IgD-negative memory B cell (primary cell): ENCODE measurements around the gene CTCFL. TPM values are rescaled to one million over a fixed set of nuclear protein-coding genes. Genes with fewer than 3 reads are reported as not detected.

Source experiments
- H3K27ac Mint-ChIP-seq, 3 donors: one replicate each; pipeline ENCODE4 v1.8.0; 2020 to 2022; ENCODE audit warnings: mild to moderate bottlenecking in 3 of 3, mixed read lengths in 3 of 3, moderate library complexity in 1 of 3
- H3K27me3 Mint-ChIP-seq: one replicate; pipeline ENCODE4 v1.8.0; 2021; ENCODE audit warnings: mixed read lengths
- H3K36me3 Mint-ChIP-seq: one replicate; pipeline ENCODE4 v1.8.0; 2020; ENCODE audit warnings: mild to moderate bottlenecking, mixed read lengths
- H3K4me1 Mint-ChIP-seq, 3 donors: one replicate each; pipeline ENCODE4 v1.8.0; 2020 to 2022; ENCODE audit warnings: mixed read lengths in 3 of 3, mild to moderate bottlenecking in 1 of 3
- H3K4me3 Mint-ChIP-seq, 4 donors: one replicate each; pipeline ENCODE4 v1.8.0; 2020 to 2022; ENCODE audit warnings: mild to moderate bottlenecking in 4 of 4, mixed read lengths in 4 of 4, moderate library complexity in 3 of 4
- H3K9me3 Mint-ChIP-seq, 3 donors: one replicate each; pipeline ENCODE4 v1.8.0; 2020 to 2021; ENCODE audit warnings: mixed read lengths in 3 of 3, mild to moderate bottlenecking in 1 of 3
- polyA plus RNA-seq: library from polyadenylated mRNA; unstranded; fragments of 300-500 nt; fragmentation: Illumina TruSeq; gene quantifications from one replicate; pipeline ENCODE4 v1.2.3, GENCODE V29; 2021

The CTCFL gene
- polyA plus RNA-seq, 1 donor from 2014 or later, result not detected

- Mint-ChIP-seq H3K4me1 (peaks cover 17 to 33% (median 22%) of the 10 kb centered on the region in 3 donors), H3K36me3 (no peaks in the 10 kb centered on the region), H3K27me3 (peaks cover 13% of the 10 kb centered on the region), H3K9me3 (no peaks in the 10 kb centered on the region), H3K4me3 (no peak overlapping the region), H3K27ac (peak overlapping the region in 1 of 3 donors; percentile 63)
These were observed 57.2 kb downstream of the CTCFL start for GRCh38 chr20:57467742-57468141.

GRCh38 chr20:57465943-57466342, 59.0 kb downstream of the CTCFL start:
- H3K9me3 Mint-ChIP-seq, result no peaks in the 10 kb centered on the region
- no peaks in the 10 kb centered on the region for H3K36me3 Mint-ChIP-seq
- H3K4me1 Mint-ChIP-seq, result peaks cover 18 to 30% (median 19%) of the 10 kb centered on the region in 3 donors
- H3K27ac Mint-ChIP-seq, result no peak overlapping the region
- H3K4me3 Mint-ChIP-seq, result peak overlapping the region in 1 of 4 donors; percentile 22
- H3K27me3 Mint-ChIP-seq, result peaks cover 13% of the 10 kb centered on the region

GRCh38 chr20:57465486-57465885, 59.5 kb downstream of the CTCFL start:
- no peak overlapping the region for H3K4me3 Mint-ChIP-seq

GRCh38 chr20:57464642-57465211, 60.2 kb downstream of the CTCFL start:
- Mint-ChIP-seq H3K27ac (no peak overlapping the region), H3K4me1 (peaks cover 14 to 25% (median 17%) of the 10 kb centered on the region in 3 donors), H3K36me3 (no peaks in the 10 kb centered on the region)

More at GRCh38 chr20:57465486-57465885, 59.5 kb downstream of the CTCFL start:
- peaks cover 18 to 30% (median 19%) of the 10 kb centered on the region in 3 donors for H3K4me1 Mint-ChIP-seq
- no peaks in the 10 kb centered on the region for H3K9me3 Mint-ChIP-seq
- H3K36me3 Mint-ChIP-seq, result no peaks in the 10 kb centered on the region
- no peak overlapping the region for H3K27ac Mint-ChIP-seq
- peaks cover 13% of the 10 kb centered on the region for H3K27me3 Mint-ChIP-seq

GRCh38 chr20:57462781-57463180, 62.2 kb downstream of the CTCFL start:
- no peak overlapping the region for H3K27ac Mint-ChIP-seq
- peaks cover 4 to 8% (median 5%) of the 10 kb centered on the region in 3 donors for H3K4me1 Mint-ChIP-seq
- H3K27me3 Mint-ChIP-seq, result peaks cover 10% of the 10 kb centered on the region
- no peaks in the 10 kb centered on the region for H3K9me3 Mint-ChIP-seq
- no peak overlapping the region for H3K4me3 Mint-ChIP-seq
- no peaks in the 10 kb centered on the region for H3K36me3 Mint-ChIP-seq

More at GRCh38 chr20:57464642-57465211, 60.2 kb downstream of the CTCFL start:
- H3K27me3 Mint-ChIP-seq, result peaks cover 13% of the 10 kb centered on the region
- no peak overlapping the region for H3K4me3 Mint-ChIP-seq
- H3K9me3 Mint-ChIP-seq, result no peaks in the 10 kb centered on the region

- H3K27me3 Mint-ChIP-seq, result peaks cover 7% of the 10 kb centered on the region
- H3K9me3 Mint-ChIP-seq, result no peaks in the 10 kb centered on the region
- no peak overlapping the region for H3K4me3 Mint-ChIP-seq
- peaks cover 4 to 8% (median 5%) of the 10 kb centered on the region in 3 donors for H3K4me1 Mint-ChIP-seq
- no peak overlapping the region for H3K27ac Mint-ChIP-seq
- no peaks in the 10 kb centered on the region for H3K36me3 Mint-ChIP-seq
These were observed 63.2 kb downstream of the CTCFL start for GRCh38 chr20:57461726-57462125.

- Mint-ChIP-seq H3K4me3 (no peak overlapping the region), H3K9me3 (no peaks in the 10 kb centered on the region), H3K4me1 (peaks cover 3 to 12% (median 4%) of the 10 kb centered on the region in 3 donors), H3K27ac (no peak overlapping the region), H3K36me3 (no peaks in the 10 kb centered on the region), H3K27me3 (peaks cover 5% of the 10 kb centered on the region)
These were observed 64.0 kb downstream of the CTCFL start for GRCh38 chr20:57460781-57461465.

- H3K27ac Mint-ChIP-seq, result no peak overlapping the region
These were observed 65.0 kb downstream of the CTCFL start for GRCh38 chr20:57459897-57460296.

GRCh38 chr20:57459278-57459677, 65.7 kb downstream of the CTCFL start:
- Mint-ChIP-seq H3K27ac (no peak overlapping the region), H3K4me3 (no peak overlapping the region), H3K9me3 (no peaks in the 10 kb centered on the region), H3K27me3 (peaks cover 6% of the 10 kb centered on the region), H3K36me3 (no peaks in the 10 kb centered on the region), H3K4me1 (peaks cover 14 to 22% (median 14%) of the 10 kb centered on the region in 3 donors)

More at GRCh38 chr20:57459897-57460296, 65.0 kb downstream of the CTCFL start:
- H3K4me1 Mint-ChIP-seq, result peaks cover 9 to 20% (median 10%) of the 10 kb centered on the region in 3 donors
- no peaks in the 10 kb centered on the region for H3K36me3 Mint-ChIP-seq
- H3K27me3 Mint-ChIP-seq, result peaks cover 8% of the 10 kb centered on the region
- H3K9me3 Mint-ChIP-seq, result no peaks in the 10 kb centered on the region
- no peak overlapping the region for H3K4me3 Mint-ChIP-seq

- H3K36me3 Mint-ChIP-seq, result no peaks in the 10 kb centered on the region
- no peak overlapping the region for H3K4me3 Mint-ChIP-seq
- no peak overlapping the region for H3K27ac Mint-ChIP-seq
- H3K4me1 Mint-ChIP-seq, result peaks cover 14 to 24% (median 14%) of the 10 kb centered on the region in 3 donors
- peaks cover 6% of the 10 kb centered on the region for H3K27me3 Mint-ChIP-seq
- no peaks in the 10 kb centered on the region for H3K9me3 Mint-ChIP-seq
These were observed 66.4 kb downstream of the CTCFL start for GRCh38 chr20:57458400-57459160.

- H3K4me1 Mint-ChIP-seq, result peaks cover 14 to 20% (median 16%) of the 10 kb centered on the region in 3 donors
- H3K9me3 Mint-ChIP-seq, result no peaks in the 10 kb centered on the region
- H3K36me3 Mint-ChIP-seq, result no peaks in the 10 kb centered on the region
- no peak overlapping the region for H3K4me3 Mint-ChIP-seq
- H3K27ac Mint-ChIP-seq, result no peak overlapping the region
- H3K27me3 Mint-ChIP-seq, result peaks cover 6% of the 10 kb centered on the region
These were observed 67.5 kb downstream of the CTCFL start for GRCh38 chr20:57457243-57458095.

- Mint-ChIP-seq H3K27ac (no peak overlapping the region), H3K4me3 (no peak overlapping the region), H3K36me3 (no peaks in the 10 kb centered on the region), H3K4me1 (peaks cover 23 to 33% (median 29%) of the 10 kb centered on the region in 3 donors), H3K9me3 (no peaks in the 10 kb centered on the region), H3K27me3 (peaks cover 8% of the 10 kb centered on the region)
These were observed 68.8 kb downstream of the CTCFL start for GRCh38 chr20:57456116-57456515.

- H3K27ac Mint-ChIP-seq, result no peak overlapping the region
- no peaks in the 10 kb centered on the region for H3K9me3 Mint-ChIP-seq
- H3K4me3 Mint-ChIP-seq, result peak overlapping the region in 1 of 4 donors; percentile 53
- H3K27me3 Mint-ChIP-seq, result peaks cover 8% of the 10 kb centered on the region
- H3K36me3 Mint-ChIP-seq, result no peaks in the 10 kb centered on the region
- peaks cover 27 to 39% (median 36%) of the 10 kb centered on the region in 3 donors for H3K4me1 Mint-ChIP-seq
These were observed 69.6 kb downstream of the CTCFL start for GRCh38 chr20:57455386-57455785.
